Activated T-cell treated with anti-CD3 and anti-CD28 coated beads for 48 hours (primary cell): ENCODE results near the gene SERAC1.
"Not testable (repeated sequence)": the region's sequence is repeated elsewhere in the genome, so short reads cannot be mapped to it uniquely, and the experiment has no call there.

ENCODE experiments used
- DNase-seq: peaks from one replicate; pipeline ENCODE4 v3.0.0-alpha.2; 2020; ENCODE audit warnings: low read depth

SERAC1 gene

GRCh38 chr6:158174514-158174913 is 6.5 kb upstream of the SERAC1 start:
- no peak for DNase-seq

GRCh38 chr6:158174024-158174423 is 6.0 kb upstream of the SERAC1 start:
- DNase-seq: no peak

GRCh38 chr6:158172001-158172400 is 3.9 kb upstream of the SERAC1 start:
- no peak for DNase-seq

- no peak for DNase-seq
Measured at GRCh38 chr6:158170656-158171081, 2.6 kb upstream of the SERAC1 start.

GRCh38 chr6:158169634-158170033 is 1.6 kb upstream of the SERAC1 start:
- not testable (repeated sequence) for DNase-seq

- DNase-seq: no peak
Measured at GRCh38 chr6:158165919-158166416, 2.1 kb downstream of the SERAC1 start.

GRCh38 chr6:158164579-158165170 is 3.4 kb downstream of the SERAC1 start:
- DNase-seq: no peak

- no peak for DNase-seq
Measured at GRCh38 chr6:158161566-158162254, 6.4 kb downstream of the SERAC1 start.

GRCh38 chr6:158160932-158161539 is 7.0 kb downstream of the SERAC1 start:
- no peak for DNase-seq

- no peak for DNase-seq
Measured at GRCh38 chr6:158158748-158159147, 9.3 kb downstream of the SERAC1 start.

GRCh38 chr6:158158123-158158522 is 9.9 kb downstream of the SERAC1 start:
- no peak for DNase-seq

GRCh38 chr6:158157064-158157764 is 10.8 kb downstream of the SERAC1 start:
- no peak for DNase-seq

- DNase-seq: no peak
Measured at GRCh38 chr6:158154816-158155215, 13.2 kb downstream of the SERAC1 start.

- DNase-seq: no peak
Measured at GRCh38 chr6:158153576-158153975, 14.5 kb downstream of the SERAC1 start.

GRCh38 chr6:158152659-158153058 is 15.4 kb downstream of the SERAC1 start:
- DNase-seq: no peak

- DNase-seq: not testable (repeated sequence)
Measured at GRCh38 chr6:158152025-158152424, 16.0 kb downstream of the SERAC1 start.

GRCh38 chr6:158150701-158151100 is 17.4 kb downstream of the SERAC1 start:
- DNase-seq: no peak

GRCh38 chr6:158149641-158150040 is 18.4 kb downstream of the SERAC1 start:
- no peak for DNase-seq

GRCh38 chr6:158143700-158144099 is 24.4 kb downstream of the SERAC1 start:
- no peak for DNase-seq

GRCh38 chr6:158142789-158143188 is 25.3 kb downstream of the SERAC1 start:
- DNase-seq: no peak

- no peak for DNase-seq
Measured at GRCh38 chr6:158131926-158132325, 36.1 kb downstream of the SERAC1 start.

GRCh38 chr6:158125271-158125670 is 42.8 kb downstream of the SERAC1 start:
- DNase-seq: no peak

GRCh38 chr6:158124288-158124687 is 43.8 kb downstream of the SERAC1 start:
- no peak for DNase-seq
